GM10266 (cell line): ENCODE data around the gene STK39.

Experiments
- DNase-seq: peaks from one replicate; pipeline ENCODE4 v3.0.0; 2012; ENCODE audit errors: extremely low spot score
- CTCF ChIP-seq: IDR thresholded peaks from 2 replicates; pipeline ENCODE4 v1.5.1; 2012; ENCODE audit warnings: mild to moderate bottlenecking, low read depth; ENCODE audit not compliant: control insufficient read depth, insufficient read depth; ENCODE audit errors: missing control alignments

The STK39 gene

GRCh38 chr2:167946441-167946841 is 301.0 kb downstream of the STK39 start:
- TF ChIP-seq CTCF: no peak
- no peak for DNase-seq

GRCh38 chr2:167945660-167946368 is 301.6 kb downstream of the STK39 start:
- DNase-seq: no peak
- TF ChIP-seq CTCF: no peak

GRCh38 chr2:167944825-167945659 is 302.4 kb downstream of the STK39 start:
- no peak for DNase-seq
- no peak for TF ChIP-seq CTCF

GRCh38 chr2:167943897-167944296 is 303.5 kb downstream of the STK39 start:
- no peak for TF ChIP-seq CTCF
- no peak for DNase-seq

- DNase-seq: no peak
- no peak for TF ChIP-seq CTCF
These were observed 304.0 kb downstream of the STK39 start for GRCh38 chr2:167943368-167943767.

GRCh38 chr2:167942366-167943081 is 304.9 kb downstream of the STK39 start:
- no peak for DNase-seq
- no peak for TF ChIP-seq CTCF
